Medulla oblongata (tissue), 1 donor: ENCODE results near the gene CCDC146.
"Not testable (repeated sequence)": the region's sequence is repeated elsewhere in the genome, so short reads cannot be mapped to it uniquely, and the experiment has no call there.

Experiments used
- DNase-seq: peaks from one replicate; pipeline ENCODE4 v3.0.0-alpha.2; 2015; ENCODE audit errors: extremely low spot score

The CCDC146 gene

DNA sequence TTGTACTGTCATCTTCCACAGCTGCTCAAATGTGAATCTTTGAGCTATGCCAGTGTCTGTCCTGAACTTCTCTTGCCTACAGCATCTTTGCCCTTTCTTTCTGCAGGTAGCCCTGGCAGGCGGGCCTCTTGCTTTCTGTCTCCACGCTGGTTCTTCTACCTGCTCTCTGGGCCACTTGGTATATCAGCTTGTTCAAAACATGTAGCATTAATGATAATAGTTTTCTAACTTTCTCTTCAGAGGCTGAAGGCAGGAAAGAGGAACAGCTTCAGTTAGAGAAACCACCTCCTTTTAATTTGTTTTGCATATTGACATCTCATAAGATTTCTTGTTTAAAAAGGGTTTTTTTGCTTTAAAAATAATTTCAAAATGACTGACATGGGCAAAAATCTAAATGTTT, 78.1 kb downstream of the CCDC146 start:
- no peak for DNase-seq

DNA sequence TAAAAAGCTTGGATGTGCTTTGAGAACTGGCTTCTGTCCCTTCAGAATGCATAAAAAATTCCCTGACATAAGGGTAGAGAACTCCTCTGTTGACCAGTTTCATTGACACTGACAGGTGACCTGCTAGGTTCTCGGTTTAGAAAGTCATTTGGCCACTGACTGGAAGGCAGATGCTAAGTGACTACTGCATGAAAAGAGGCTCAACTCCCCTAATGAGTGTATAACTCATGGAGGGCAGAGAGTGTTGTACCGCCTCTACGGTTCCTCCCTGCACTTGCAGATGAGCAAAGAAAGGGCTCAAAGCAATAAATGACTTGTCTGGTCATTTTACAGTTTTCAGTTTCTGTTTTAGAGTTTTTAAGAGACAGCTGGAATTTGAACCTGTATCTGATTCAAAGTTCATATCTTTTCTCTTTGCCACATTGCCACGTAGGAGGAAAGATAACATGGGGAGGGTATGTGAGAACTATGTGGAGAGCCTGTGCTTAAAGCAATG, 80.1 kb downstream of the CCDC146 start:
- no peak for DNase-seq

GRCh38 chr7:77205706-77206105, 83.3 kb downstream of the CCDC146 start:
- no peak for DNase-seq

GRCh38 chr7:77208416-77208815, 86.0 kb downstream of the CCDC146 start:
- DNase-seq, result no peak

DNA sequence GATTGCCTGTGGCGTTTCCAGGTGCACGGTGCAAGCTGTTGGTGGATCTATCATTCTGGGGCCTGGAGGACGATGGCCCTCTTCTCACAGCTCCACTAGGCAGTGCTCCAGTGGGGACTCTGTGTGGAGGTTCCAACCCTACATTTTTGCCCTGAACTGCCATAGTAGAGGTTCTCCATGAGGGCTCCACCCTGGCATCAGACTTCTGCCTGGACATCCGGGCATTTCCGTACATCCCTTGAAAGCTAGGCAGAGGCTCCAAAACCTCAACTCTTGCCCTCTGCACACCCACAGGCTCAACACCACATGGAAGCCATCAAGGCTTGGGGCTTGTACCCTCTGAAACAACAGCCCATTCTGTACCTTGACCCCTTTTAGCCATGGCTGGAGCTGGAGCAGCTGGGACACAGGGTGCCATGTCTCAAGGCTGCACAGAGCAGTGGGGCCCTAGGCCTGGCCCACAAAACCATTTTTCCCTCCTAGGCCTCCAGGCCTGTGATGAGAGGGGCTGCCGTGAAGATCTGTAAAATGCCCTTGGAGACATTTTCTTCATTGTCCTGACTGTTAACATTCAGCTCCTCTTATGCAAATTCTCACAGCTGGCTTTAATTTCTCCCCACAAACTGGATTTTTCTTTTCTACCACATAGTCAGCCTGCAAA, 87.2 kb downstream of the CCDC146 start:
- DNase-seq, result no peak

DNA sequence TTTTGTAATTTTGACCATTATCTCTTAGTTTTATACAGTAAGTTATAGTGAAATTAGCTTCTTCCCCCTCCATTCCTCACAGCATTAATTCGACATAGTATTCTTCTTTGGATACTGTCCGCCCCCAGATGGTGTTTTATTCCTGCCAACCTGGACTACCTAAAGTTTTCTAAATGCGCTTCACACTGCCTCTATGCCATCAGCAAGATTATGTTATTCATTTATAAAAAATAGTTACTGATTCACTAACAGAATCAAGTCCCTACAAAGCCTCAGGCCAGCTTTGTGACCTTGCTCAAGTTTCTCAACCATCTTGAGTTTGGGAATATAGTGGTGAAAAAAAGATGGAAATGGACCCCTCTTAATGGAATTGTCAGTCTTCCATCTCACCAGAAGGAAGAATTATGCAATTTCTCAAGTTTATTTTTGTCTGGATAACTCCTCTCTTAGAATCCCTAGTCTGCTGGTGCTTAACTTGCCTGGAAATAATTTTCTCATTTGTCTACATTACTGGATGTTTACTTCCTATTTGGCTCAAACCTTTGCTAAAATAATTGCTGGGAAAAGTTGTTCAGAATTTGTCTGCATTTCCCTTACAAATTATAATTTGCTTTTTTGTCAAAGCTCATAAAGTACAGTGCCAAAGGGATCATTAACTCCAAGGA, 93.9 kb downstream of the CCDC146 start:
- DNase-seq, result no peak

- DNase-seq, result no peak
Measured at GRCh38 chr7:77217474-77218185, 95.2 kb downstream of the CCDC146 start.

- not testable (repeated sequence) for DNase-seq
Measured at GRCh38 chr7:77219701-77220331, 97.4 kb downstream of the CCDC146 start.

DNA sequence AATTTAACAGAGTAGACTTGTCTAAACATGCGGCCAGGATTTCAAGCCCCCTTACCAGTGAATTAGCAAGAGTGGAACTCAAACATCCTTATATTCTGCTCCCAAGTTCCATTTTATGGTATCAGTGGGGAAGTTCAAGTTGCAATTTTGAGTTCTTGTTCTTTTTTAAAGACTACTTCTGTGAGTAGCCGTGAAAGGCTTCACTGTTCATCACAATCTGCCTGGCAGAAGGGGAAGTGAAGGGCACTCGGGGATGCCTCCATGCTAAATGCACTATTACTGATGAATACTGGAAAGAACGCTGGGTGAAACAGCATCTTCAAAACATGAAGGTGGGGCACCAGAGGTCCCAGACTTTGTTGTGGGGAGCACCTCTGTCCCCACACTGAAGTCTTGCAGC, 99.7 kb downstream of the CCDC146 start:
- peak; percentile 71 for DNase-seq

DNA sequence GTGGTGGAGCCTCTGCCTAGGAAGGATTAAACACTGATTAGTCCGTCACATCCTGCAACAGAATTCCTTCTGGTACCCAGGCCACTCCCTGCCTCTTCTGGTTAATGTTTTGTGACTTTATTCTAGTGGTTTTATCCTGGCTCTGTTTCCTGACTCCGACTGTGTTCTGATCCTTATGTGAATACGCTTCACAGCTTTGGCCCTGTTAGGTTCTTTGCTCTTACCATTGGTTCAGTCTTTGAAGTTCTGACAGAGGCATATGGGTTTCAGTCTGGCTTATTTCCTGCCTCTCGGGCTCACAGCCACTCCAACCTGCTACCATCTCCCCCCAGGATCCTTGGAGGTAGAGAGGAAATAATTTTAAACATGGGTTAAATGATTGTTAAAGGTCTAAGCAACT, 100.4 kb downstream of the CCDC146 start:
- no peak for DNase-seq

- no peak for DNase-seq
Measured at GRCh38 chr7:77223261-77223660, 100.8 kb downstream of the CCDC146 start.

DNA sequence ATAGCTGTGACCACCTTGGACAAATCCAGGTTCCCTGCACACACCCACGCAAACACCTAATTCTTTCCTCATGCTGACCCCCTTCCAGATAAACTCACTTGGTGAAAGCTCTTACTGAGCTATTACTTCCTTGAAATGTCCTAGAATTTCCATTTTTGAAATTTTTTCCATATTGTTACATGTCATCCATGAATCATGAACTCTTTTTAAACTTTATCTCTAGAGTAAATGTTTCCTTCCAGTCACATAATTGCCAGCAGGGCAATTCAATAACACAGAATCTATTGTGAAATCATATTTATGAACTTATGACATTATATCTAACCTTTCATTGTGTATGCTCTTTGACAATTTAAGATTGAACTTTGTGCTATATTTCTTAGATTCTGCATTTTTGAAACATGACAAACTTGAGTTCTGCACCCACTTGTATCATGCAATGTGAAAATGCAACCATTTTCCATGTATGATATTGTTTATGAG, 104.0 kb downstream of the CCDC146 start:
- DNase-seq, result no peak

DNA sequence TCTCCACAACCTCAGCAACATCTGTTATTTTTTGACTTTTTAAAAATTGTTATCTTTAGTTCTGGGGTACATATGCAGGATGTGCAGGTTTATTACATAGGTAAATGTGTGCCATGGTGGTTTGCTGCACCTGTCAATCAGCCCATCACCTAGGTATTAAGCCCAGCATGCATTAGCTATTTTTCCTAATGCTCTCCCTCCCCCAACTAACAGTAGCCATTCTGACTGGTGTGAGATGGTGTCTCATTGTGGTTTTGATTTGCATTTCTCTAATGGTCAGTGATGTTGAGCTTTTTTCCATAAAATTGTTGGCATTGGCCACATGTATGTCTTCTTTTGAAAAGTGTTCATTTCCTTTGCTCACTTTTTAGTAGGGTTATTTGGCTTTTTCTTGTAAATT, 106.4 kb downstream of the CCDC146 start:
- not testable (repeated sequence) for DNase-seq

DNA sequence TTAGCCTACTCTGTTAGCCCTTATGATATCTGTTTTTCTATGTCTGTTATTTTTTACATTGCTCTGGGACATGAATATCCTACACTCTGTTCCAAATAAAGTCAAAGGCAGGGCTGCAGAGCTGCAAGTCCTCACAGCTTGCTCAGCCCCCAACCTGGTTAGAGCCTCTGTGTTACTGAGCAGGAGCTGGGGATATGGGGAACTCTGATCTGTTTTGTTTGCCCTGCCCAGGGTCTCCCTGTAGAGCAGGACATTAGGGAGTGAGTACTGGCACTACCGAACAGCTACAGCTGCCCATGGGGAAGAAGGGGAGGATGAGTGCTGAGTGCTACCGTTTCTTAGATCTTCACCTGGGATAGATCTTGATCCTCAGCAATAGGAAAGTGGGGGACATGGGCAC, 110.1 kb downstream of the CCDC146 start:
- DNase-seq, result no peak

DNA sequence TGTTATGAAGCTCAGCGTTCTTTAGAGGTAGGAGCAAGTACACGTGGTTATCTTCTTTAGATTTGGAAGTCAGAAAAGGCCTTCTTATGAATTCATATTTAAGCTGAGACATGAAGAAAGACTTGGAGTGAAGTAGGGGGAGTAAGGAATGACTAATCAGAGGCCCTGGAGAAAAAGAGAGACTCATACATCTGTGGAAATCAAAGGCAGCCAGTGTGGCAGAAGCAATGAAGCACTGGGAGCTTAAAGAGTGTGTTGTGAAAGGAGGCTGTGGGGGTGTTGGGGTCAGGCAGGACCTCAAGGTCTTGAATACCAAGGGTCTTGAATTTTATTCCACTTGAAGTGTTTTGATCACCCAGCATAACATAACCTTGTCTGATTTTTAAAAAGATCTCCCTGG, 112.9 kb downstream of the CCDC146 start:
- no peak for DNase-seq

- peak; percentile 92 for DNase-seq
Measured at GRCh38 chr7:77238703-77239136, 116.3 kb downstream of the CCDC146 start.

DNA sequence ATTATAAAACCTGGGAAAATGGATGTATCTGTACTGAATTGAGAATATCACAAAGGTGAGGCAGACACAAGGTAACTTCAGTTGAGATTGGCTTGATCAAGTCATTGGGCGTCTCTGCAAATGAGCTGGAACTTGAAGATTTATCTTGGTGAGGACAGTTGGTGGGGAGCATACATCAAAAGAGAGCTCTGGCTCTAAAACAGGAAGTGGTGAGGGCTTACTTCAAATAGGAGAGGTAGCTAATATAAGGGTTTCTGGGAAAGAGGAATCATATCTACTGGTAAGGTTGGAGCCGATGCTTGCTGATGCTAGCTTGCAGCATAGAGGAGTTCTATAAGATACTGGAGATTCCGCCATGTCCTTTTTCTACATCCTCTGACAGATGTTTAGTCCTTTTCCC, 117.1 kb downstream of the CCDC146 start:
- no peak for DNase-seq

GRCh38 chr7:77242068-77242467, 119.7 kb downstream of the CCDC146 start:
- peak; percentile 63 for DNase-seq

DNA sequence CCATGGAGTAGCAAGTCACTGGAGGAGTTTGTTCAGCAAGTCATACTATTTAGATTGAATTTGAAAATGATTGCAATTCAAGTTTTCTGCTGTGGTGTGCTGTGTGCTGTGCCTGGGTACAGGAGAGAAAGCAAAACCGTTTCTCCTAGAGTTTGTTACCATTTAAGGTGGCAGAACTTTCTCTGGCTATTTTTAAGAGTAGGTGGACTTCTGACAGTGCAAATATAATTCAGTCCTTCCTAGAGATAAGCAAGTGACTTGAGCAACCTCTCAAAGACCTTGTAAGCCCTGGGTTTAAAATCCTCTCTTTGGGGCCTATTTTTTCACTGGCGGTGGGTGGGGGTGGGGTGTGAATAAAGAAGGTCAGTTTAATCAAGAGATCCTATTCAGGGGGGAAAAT, 120.1 kb downstream of the CCDC146 start:
- no peak for DNase-seq

GRCh38 chr7:77244222-77244934, 122.0 kb downstream of the CCDC146 start:
- no peak for DNase-seq

- no peak for DNase-seq
Measured at GRCh38 chr7:77245015-77245755, 122.8 kb downstream of the CCDC146 start.
